ENCODE measurements around the gene GPATCH1. TPM values are rescaled to one million over a fixed set of nuclear protein-coding genes. Genes with fewer than 3 reads are reported as not detected.
"Not testable (repeated sequence)": the region's sequence is repeated elsewhere in the genome, so short reads cannot be mapped to it uniquely, and the experiment has no call there.

The GPATCH1 gene
- total RNA-seq, 1 experiment from 2014 or later, result 34.7 TPM

- POLR2A ChIA-PET, result interaction anchor here (1.0 kb wide), 1 partner anchor 26 kb away, joined by 3 read pairs; no protein-coding TSS in a partner anchor
- peak; percentile 49 for ATAC-seq
- no TSS peak for BruUV-seq (replicated peaks)
- Histone ChIP-seq H3K27ac (ENCODE audit: low read length) (no peak overlapping the region), H3K27me3 (ENCODE audit: control insufficient read depth, insufficient read depth, low read length) (no peaks in the 10 kb centered on the region), H3K36me3 (ENCODE audit: control insufficient read depth, insufficient read depth, low read length) (no peaks in the 10 kb centered on the region), H3K4me3 (ENCODE audit: low read depth in 2 of 2, low read length in 2 of 2) (no peak overlapping the region), H3K9me3 (ENCODE audit: control insufficient read depth, insufficient read depth, low read depth, low read length) (no peaks in the 10 kb centered on the region), H3K4me1 (ENCODE audit: control insufficient read depth, insufficient read depth, low read length) (no peaks in the 10 kb centered on the region)
- no peak for DNase-seq (ENCODE audit: low read depth, low spot score)
- intact Hi-C loops (cut with micrococcal nuclease; ENCODE audit: unreplicated experiment), result no loop called here
- CTCF ChIA-PET, result interaction anchor here (1.1 kb wide), 1 partner anchor 12 kb away, joined by 8 read pairs; no protein-coding TSS in a partner anchor
- TF ChIP-seq TCF7L2 (IDR thresholded peaks at IDR 0.05; ENCODE audit: low read depth, low read length) (no peak), SIN3A (IDR thresholded peaks at IDR 0.05; ENCODE audit: borderline replicate concordance, insufficient read depth, low read depth, low read length) (no peak), REST (IDR thresholded peaks at IDR 0.05; ENCODE audit: insufficient read depth in 1 of 2, low read depth in 2 of 2, low read length in 1 of 2) (no peak), POLR2AphosphoS5 (IDR thresholded peaks at IDR 0.05; ENCODE audit: low read depth, low read length) (no peak)
- TF ChIP-seq, protein P1, sequence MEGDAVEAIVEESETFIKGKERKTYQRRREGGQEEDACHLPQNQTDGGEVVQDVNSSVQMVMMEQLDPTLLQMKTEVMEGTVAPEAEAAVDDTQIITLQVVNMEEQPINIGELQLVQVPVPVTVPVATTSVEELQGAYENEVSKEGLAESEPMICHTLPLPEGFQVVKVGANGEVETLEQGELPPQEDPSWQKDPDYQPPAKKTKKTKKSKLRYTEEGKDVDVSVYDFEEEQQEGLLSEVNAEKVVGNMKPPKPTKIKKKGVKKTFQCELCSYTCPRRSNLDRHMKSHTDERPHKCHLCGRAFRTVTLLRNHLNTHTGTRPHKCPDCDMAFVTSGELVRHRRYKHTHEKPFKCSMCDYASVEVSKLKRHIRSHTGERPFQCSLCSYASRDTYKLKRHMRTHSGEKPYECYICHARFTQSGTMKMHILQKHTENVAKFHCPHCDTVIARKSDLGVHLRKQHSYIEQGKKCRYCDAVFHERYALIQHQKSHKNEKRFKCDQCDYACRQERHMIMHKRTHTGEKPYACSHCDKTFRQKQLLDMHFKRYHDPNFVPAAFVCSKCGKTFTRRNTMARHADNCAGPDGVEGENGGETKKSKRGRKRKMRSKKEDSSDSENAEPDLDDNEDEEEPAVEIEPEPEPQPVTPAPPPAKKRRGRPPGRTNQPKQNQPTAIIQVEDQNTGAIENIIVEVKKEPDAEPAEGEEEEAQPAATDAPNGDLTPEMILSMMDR (IDR thresholded peaks at IDR 0.05), result no peak
- in situ Hi-C loops (cut with HindIII; ENCODE audit: low pct_unique_long_range_greater_than_20kb, low sequenced_read_pairs), result no loop called here
These were observed 70.0 kb downstream of the GPATCH1 start for GRCh38 chr19:33150852-33151518.

- no peak overlapping the region for H3K4me3 ChIP-seq (ENCODE audit: low read depth in 2 of 2, low read length in 2 of 2)
- TF ChIP-seq, protein P1 (IDR thresholded peaks at IDR 0.05), result no peak
- no peak for TF ChIP-seq TCF7L2 (IDR thresholded peaks at IDR 0.05; ENCODE audit: low read depth, low read length)
- TF ChIP-seq POLR2AphosphoS5 (IDR thresholded peaks at IDR 0.05; ENCODE audit: low read depth, low read length), result no peak
- no peak for TF ChIP-seq REST (IDR thresholded peaks at IDR 0.05; ENCODE audit: insufficient read depth in 1 of 2, low read depth in 2 of 2, low read length in 1 of 2)
- TF ChIP-seq SIN3A (IDR thresholded peaks at IDR 0.05; ENCODE audit: borderline replicate concordance, insufficient read depth, low read depth, low read length), result no peak
- no peaks in the 10 kb centered on the region for H3K27me3 ChIP-seq (ENCODE audit: control insufficient read depth, insufficient read depth, low read length)
- CTCF ChIA-PET, result interaction anchor here (0.6 kb wide), 1 partner anchor 471 kb away, joined by 5 read pairs; no protein-coding TSS in a partner anchor
- ATAC-seq (no peak), DNase-seq (ENCODE audit: low read depth, low spot score) (no peak)
- in situ Hi-C loops (cut with HindIII; ENCODE audit: low pct_unique_long_range_greater_than_20kb, low sequenced_read_pairs), result no loop called here
- no peaks in the 10 kb centered on the region for H3K9me3 ChIP-seq (ENCODE audit: control insufficient read depth, insufficient read depth, low read depth, low read length)
- POLR2A ChIA-PET, result interaction anchor here (0.6 kb wide), 1 partner anchor 71 kb away, joined by 8 read pairs; no protein-coding TSS in a partner anchor
- H3K36me3 ChIP-seq (ENCODE audit: control insufficient read depth, insufficient read depth, low read length), result no peaks in the 10 kb centered on the region
- no peaks in the 10 kb centered on the region for H3K4me1 ChIP-seq (ENCODE audit: control insufficient read depth, insufficient read depth, low read length)
- no peak overlapping the region for H3K27ac ChIP-seq (ENCODE audit: low read length)
- intact Hi-C loops (cut with micrococcal nuclease; ENCODE audit: unreplicated experiment), result no loop called here
- BruUV-seq (replicated peaks), result no TSS peak
These were observed 71.2 kb downstream of the GPATCH1 start for GRCh38 chr19:33152176-33152575.

DNA sequence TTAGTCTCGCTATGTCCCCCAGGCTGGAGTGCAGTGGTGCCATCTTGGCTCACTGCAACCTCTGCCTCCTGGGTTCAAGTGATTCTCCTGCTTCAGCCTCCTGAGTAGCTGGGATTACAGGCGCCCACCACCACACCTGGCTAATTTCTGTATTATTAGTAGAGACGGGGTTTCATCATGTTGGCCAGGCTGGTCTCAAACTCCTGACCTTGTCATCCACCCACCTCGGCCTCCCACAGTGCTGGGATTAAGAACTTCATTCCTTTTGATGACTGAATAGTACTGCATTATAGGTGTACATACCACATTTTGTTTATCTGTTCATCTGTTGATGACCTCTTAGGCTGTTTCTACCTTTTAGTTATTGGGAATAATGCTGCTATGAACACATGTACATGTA lies 71.6 kb downstream of the GPATCH1 start:
- H3K4me3 ChIP-seq (ENCODE audit: low read depth in 2 of 2, low read length in 2 of 2); H3K27me3 ChIP-seq (ENCODE audit: control insufficient read depth, insufficient read depth, low read length); H3K36me3 ChIP-seq (ENCODE audit: control insufficient read depth, insufficient read depth, low read length); intact Hi-C loops (cut with micrococcal nuclease; ENCODE audit: unreplicated experiment); H3K4me1 ChIP-seq (ENCODE audit: control insufficient read depth, insufficient read depth, low read length); ATAC-seq; H3K9me3 ChIP-seq (ENCODE audit: control insufficient read depth, insufficient read depth, low read depth, low read length); H3K27ac ChIP-seq (ENCODE audit: low read length); DNase-seq (ENCODE audit: low read depth, low spot score); BruUV-seq (replicated peaks); in situ Hi-C loops (cut with HindIII; ENCODE audit: low pct_unique_long_range_greater_than_20kb, low sequenced_read_pairs); POLR2A ChIA-PET: not testable (repeated sequence)
- CTCF ChIA-PET, result interaction anchor here (0.6 kb wide), 1 partner anchor 221 kb away, joined by 3 read pairs; the partner anchor contains the start of gene CEBPG
